Thyroid gland (tissue), 4 donors: ENCODE results near the gene PTPRC. TPM values are rescaled to one million over a fixed set of nuclear protein-coding genes. Genes with fewer than 3 reads are reported as not detected.

Experiments used
- DNase-seq, 2 donors: peaks; one replicate each; pipeline ENCODE4 v3.0.0-alpha.2; 2019
- H3K27ac ChIP-seq, 3 donors: fragments of 200-600 bp; sonication (generic); 1 replicate in 2 of 3; 2 replicates in 1 of 3; pipeline ENCODE4 v1.5.1; 2016 to 2019; ENCODE audit warnings: mild to moderate bottlenecking in 1 of 3, moderate library complexity in 1 of 3
- H3K27me3 ChIP-seq: fragments of 200-600 bp; sonication (generic); one replicate; pipeline ENCODE4 v1.5.1; 2019
- H3K36me3 ChIP-seq, 2 donors: fragments of 200-600 bp; sonication (generic); one replicate each; pipeline ENCODE4 v1.5.1; 2016 to 2019
- H3K4me1 ChIP-seq, 2 donors: fragments of 200-600 bp; sonication (generic); one replicate each; pipeline ENCODE4 v1.5.1; 2017 to 2019
- H3K4me3 ChIP-seq, 3 donors: fragments of 200-600 bp; sonication (generic); replicated peaks in 1 of 3; 1 replicate in 2 of 3; 2 replicates in 1 of 3; pipeline ENCODE4 v1.5.1; 2016; ENCODE audit warnings: mild to moderate bottlenecking in 1 of 3
- H3K9me3 ChIP-seq: fragments of 200-600 bp; sonication (generic); one replicate; pipeline ENCODE4 v1.5.1; 2017
- POLR2A ChIP-seq, 2 donors: fragments of 450-650 bp; IDR thresholded peaks; one replicate each; pipeline ENCODE4 v1.6.1; 2017; ENCODE audit warnings: antibody characterized with exemption in 2 of 2, mild to moderate bottlenecking in 2 of 2, moderate library complexity in 1 of 2
- WGBS, 2 donors: methylation state at CpG; one replicate each; pipeline ENCODE4 v1.1.5; 2017; 5-methylcytosine and 5-hydroxymethylcytosine counted together
- intact Hi-C: fragments of 100-400 bp; cut with DNase I; formaldehyde crosslinking; loops from one replicate; pipeline ENCODE4 v1.15.1; 2023
- total RNA-seq, 4 donors: library from RNA; depleted of rRNA; stranded (reverse); fragments of >200 nt; gene quantifications; one replicate each; pipeline ENCODE4 v1.2.3, GENCODE V29; 2016
- TF ChIP-seq, protein P1 (sequence below), 6 experiments: fragments of 200-600 bp in 3 of 6; fragments of 450-650 bp in 3 of 6; sonication (generic) in 3 of 6; IDR thresholded peaks; one replicate each; pipeline ENCODE4 v1.5.1; 2016 to 2019; ENCODE audit warnings: antibody characterized with exemption in 6 of 6, mild to moderate bottlenecking in 2 of 6, inconsistent platforms in 1 of 6, moderate library complexity in 1 of 6

PTPRC gene
- total RNA-seq, 4 donors from 2014 or later, result 11.5 to 23.8 (median 16.9) TPM

DNA sequence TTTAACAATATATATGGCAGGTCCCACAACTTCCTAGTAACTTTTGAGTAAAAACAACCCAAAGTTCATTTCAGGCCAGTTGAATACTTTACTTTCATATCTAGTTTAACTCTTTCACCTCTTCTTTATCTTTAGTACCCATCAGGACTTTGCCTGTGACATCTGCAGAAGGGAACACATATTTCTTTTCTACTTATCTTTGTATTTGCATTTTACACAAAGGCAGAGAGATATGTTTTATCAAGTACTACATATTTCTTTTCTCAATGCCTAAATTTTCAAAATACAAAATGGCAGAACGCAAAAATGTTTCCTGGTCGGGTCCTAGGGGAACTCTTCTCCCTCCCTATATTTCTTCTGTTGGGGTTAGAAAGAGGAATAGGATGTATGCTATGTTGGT lies 6.8 kb upstream of the PTPRC start:
- H3K4me1 ChIP-seq, result no peaks in the 10 kb centered on the region
- H3K4me3 ChIP-seq, result no peak overlapping the region
- no peaks in the 10 kb centered on the region for H3K27me3 ChIP-seq
- intact Hi-C loops, result no loop called here
- DNase-seq, result no peak
- H3K27ac ChIP-seq, result no peak overlapping the region
- no peak for TF ChIP-seq POLR2A (IDR thresholded peaks at IDR 0.05)
- TF ChIP-seq, protein P1, sequence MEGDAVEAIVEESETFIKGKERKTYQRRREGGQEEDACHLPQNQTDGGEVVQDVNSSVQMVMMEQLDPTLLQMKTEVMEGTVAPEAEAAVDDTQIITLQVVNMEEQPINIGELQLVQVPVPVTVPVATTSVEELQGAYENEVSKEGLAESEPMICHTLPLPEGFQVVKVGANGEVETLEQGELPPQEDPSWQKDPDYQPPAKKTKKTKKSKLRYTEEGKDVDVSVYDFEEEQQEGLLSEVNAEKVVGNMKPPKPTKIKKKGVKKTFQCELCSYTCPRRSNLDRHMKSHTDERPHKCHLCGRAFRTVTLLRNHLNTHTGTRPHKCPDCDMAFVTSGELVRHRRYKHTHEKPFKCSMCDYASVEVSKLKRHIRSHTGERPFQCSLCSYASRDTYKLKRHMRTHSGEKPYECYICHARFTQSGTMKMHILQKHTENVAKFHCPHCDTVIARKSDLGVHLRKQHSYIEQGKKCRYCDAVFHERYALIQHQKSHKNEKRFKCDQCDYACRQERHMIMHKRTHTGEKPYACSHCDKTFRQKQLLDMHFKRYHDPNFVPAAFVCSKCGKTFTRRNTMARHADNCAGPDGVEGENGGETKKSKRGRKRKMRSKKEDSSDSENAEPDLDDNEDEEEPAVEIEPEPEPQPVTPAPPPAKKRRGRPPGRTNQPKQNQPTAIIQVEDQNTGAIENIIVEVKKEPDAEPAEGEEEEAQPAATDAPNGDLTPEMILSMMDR (IDR thresholded peaks at IDR 0.05), result no peak
- no peaks in the 10 kb centered on the region for H3K9me3 ChIP-seq
- WGBS, 2 donors, result 93% methylated on average over 2 of the region's 2 CpGs
- H3K36me3 ChIP-seq, result no peaks in the 10 kb centered on the region

DNA sequence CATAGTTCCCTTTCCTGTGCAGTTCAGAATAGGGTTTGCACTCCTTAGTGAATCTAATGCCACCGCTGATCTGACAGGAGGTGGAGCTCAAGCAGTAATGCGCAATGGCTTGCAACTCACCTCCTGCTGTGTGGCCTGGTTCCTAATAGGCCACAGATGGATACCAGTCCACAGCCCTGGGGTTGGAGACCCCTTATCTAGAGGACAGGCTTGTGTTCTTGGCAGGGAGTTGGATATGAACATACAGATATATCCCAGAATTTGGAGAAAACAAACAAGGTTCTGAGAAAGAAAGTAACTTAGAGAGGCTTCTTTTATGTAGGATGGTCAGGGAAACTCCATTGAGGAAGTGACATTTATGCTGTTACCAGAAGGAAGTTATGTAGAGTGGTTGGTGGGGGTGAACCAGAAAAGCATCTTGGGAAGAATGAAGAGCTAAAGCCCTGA lies 5.1 kb upstream of the PTPRC start:
- Histone ChIP-seq H3K9me3 (no peaks in the 10 kb centered on the region), H3K27ac (no peak overlapping the region), H3K36me3 (no peaks in the 10 kb centered on the region), H3K4me3 (no peak overlapping the region), H3K4me1 (no peaks in the 10 kb centered on the region), H3K27me3 (no peaks in the 10 kb centered on the region)
- intact Hi-C loops, result no loop called here
- 89 to 96% methylated on average over 2 of the region's 2 CpGs for WGBS, 2 donors
- no peak for DNase-seq
- TF ChIP-seq, protein P1 (IDR thresholded peaks at IDR 0.05), result no peak
- no peak for TF ChIP-seq POLR2A (IDR thresholded peaks at IDR 0.05)

DNA sequence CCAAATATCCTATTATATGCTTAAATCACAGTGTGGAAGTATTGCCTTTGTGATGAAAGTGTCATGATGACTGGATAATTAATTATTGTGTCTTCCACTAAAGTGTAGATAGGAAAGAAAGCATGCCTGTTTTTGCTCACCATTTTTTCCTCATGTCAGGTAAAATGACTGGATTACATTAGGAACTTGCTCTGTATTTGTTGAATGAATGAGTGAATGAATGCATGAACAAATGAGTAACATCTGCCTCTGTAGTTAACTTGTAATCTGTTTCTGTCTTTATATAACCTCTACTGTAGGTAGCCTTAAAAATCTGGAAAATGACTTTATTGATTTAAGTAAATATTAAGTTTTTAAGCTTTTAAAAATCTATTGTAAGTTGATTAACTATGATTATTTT lies 2.9 kb upstream of the PTPRC start:
- intact Hi-C loops, result no loop called here

DNA sequence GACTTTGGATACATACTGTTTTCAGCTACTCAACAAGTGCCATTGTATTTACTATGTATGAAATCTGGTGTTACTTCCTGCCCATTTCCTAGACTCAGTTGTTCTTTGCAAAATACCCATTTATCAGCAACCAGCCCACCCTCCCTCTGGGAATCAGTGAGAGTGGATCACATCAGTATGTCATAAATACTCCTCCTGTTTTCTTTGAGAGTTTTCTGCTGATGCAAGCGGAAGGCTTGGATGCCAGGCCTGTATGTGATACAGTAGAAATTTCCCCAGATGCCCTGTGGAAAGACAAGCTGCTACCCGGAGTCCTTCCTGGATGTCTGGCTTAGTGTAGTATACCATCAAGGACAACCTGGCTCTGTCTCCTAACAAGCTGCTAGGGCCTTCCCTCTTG lies 2.4 kb upstream of the PTPRC start:
- TF ChIP-seq POLR2A (IDR thresholded peaks at IDR 0.05), result no peak
- TF ChIP-seq, protein P1 (IDR thresholded peaks at IDR 0.05), result no peak
- Histone ChIP-seq H3K27ac (no peak overlapping the region), H3K4me3 (no peak overlapping the region), H3K4me1 (no peaks in the 10 kb centered on the region), H3K27me3 (no peaks in the 10 kb centered on the region), H3K36me3 (no peaks in the 10 kb centered on the region), H3K9me3 (no peaks in the 10 kb centered on the region)
- WGBS, 2 donors, result 81 to 96% methylated on average over 2 of the region's 2 CpGs
- DNase-seq, result no peak
- intact Hi-C loops, result no loop called here

More for the DNA sequence above, 2.9 kb upstream of the PTPRC start:
- Histone ChIP-seq H3K4me3 (no peak overlapping the region), H3K36me3 (no peaks in the 10 kb centered on the region), H3K9me3 (no peaks in the 10 kb centered on the region), H3K4me1 (no peaks in the 10 kb centered on the region), H3K27me3 (no peaks in the 10 kb centered on the region), H3K27ac (no peak overlapping the region)
- TF ChIP-seq, protein P1 (IDR thresholded peaks at IDR 0.05), result no peak
- TF ChIP-seq POLR2A (IDR thresholded peaks at IDR 0.05), result no peak
- no peak for DNase-seq

DNA sequence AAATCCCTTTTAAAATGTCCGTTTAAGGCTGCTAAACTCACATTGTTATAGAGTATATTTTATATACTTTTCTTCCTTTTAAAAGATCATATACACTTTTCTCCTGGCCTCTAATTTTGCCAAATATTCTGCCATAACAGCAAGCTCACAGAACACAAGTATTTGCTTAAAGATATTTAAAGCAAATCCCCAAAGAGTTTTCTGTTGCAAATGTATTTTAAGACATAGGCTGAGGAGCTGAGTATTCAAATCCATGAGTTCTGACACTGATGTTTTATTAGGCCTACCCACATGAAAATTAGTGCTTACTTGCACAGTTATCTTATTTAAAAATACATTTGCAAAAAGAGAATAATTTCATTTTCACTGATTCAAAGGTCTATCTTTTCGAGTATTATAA lies 1.7 kb upstream of the PTPRC start:
- Histone ChIP-seq H3K4me3 (no peak overlapping the region), H3K9me3 (no peaks in the 10 kb centered on the region), H3K27ac (no peak overlapping the region), H3K36me3 (no peaks in the 10 kb centered on the region), H3K4me1 (no peaks in the 10 kb centered on the region), H3K27me3 (no peaks in the 10 kb centered on the region)
- TF ChIP-seq POLR2A (IDR thresholded peaks at IDR 0.05), result no peak
- TF ChIP-seq, protein P1 (IDR thresholded peaks at IDR 0.05), result no peak
- intact Hi-C loops, result no loop called here
- DNase-seq, result no peak
- WGBS, 2 donors, result 82 to 87% methylated on average over 2 of the region's 2 CpGs
